LNCAP (cell line): ENCODE data around the gene EEIG1.

Experiments used
- CTCF ChIP-seq: fragments of 450-650 bp; IDR thresholded peaks from 2 replicates; pipeline ENCODE4 v1.5.1; 2017; ENCODE audit warnings: mild to moderate bottlenecking

EEIG1 gene

GRCh38 chr9:127966416-127967150 is 14.2 kb downstream of the EEIG1 start:
- no peak for TF ChIP-seq CTCF

GRCh38 chr9:127965953-127966352 is 14.8 kb downstream of the EEIG1 start:
- no peak for TF ChIP-seq CTCF

GRCh38 chr9:127963359-127964064 is 17.3 kb downstream of the EEIG1 start:
- no peak for TF ChIP-seq CTCF

- TF ChIP-seq CTCF: no peak
Observed at GRCh38 chr9:127963041-127963358, 17.8 kb downstream of the EEIG1 start.

GRCh38 chr9:127962278-127962677 is 18.5 kb downstream of the EEIG1 start:
- no peak for TF ChIP-seq CTCF

- no peak for TF ChIP-seq CTCF
Observed at GRCh38 chr9:127961613-127962155, 19.1 kb downstream of the EEIG1 start.

- TF ChIP-seq CTCF: no peak
Observed at GRCh38 chr9:127961155-127961490, 19.7 kb downstream of the EEIG1 start.
